ENCODE data around the gene CLECL1.
"Not testable (repeated sequence)": the region's sequence is repeated elsewhere in the genome, so short reads cannot be mapped to it uniquely, and the experiment has no call there.

CLECL1 gene

DNA sequence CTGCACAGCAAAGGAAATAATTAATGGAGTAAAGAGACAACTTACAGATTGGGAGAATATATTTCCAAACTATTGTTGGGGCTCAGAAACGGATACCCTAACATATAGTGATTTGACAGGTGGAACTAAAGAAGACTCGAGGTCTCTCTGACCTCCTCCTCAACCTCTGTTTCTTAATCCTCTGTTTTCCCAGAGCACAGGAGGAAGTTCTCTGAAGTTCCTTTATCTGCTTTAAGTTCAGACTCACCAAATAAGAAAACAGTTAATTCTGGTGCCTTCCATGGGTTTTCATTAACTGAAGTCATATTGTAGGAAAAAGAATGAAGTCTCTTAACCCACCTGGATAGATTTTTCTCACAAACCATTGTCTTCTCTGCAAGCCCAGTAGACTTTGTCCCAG is 34.2 kb downstream of the CLECL1 start:
- Histone ChIP-seq H2BK120ac (ENCODE audit: insufficient read depth, low read length, poor library complexity) (no peak overlapping the region), H3K23ac (ENCODE audit: low read length) (no peak overlapping the region), H3K9me3 (ENCODE audit: insufficient read depth, low read depth, low read length) (peaks cover 8% of the 10 kb centered on the region), H3K27ac (ENCODE audit: low read depth, low read length) (no peak overlapping the region), H3K36me3 (ENCODE audit: control insufficient read depth in 1 of 2, insufficient read depth in 2 of 2, low read length in 2 of 2) (peaks cover under 1 to 4% of the 10 kb centered on the region in 2 experiments), H3K4me3 (ENCODE audit: low read depth, low read length) (no peak overlapping the region), H2BK12ac (ENCODE audit: low read length) (no peak overlapping the region), H3K4ac (ENCODE audit: low read depth, low read length) (no peak overlapping the region), H4K8ac (ENCODE audit: low read depth, low read length) (no peak overlapping the region), H3K18ac (ENCODE audit: low read length) (no peak overlapping the region), H3K79me1 (ENCODE audit: low read length) (no peaks in the 10 kb centered on the region), H3K27me3 (ENCODE audit: insufficient read depth, low read length) (no peaks in the 10 kb centered on the region), H2AK5ac (ENCODE audit: low read length) (no peak overlapping the region), H3K14ac (ENCODE audit: low read length) (no peak overlapping the region), H3K9ac (ENCODE audit: low read length) (no peak overlapping the region), H3K79me2 (ENCODE audit: control insufficient read depth, insufficient read depth, low read length, poor library complexity) (no peaks in the 10 kb centered on the region), H2AFZ (ENCODE audit: insufficient read depth, low read length, poor library complexity) (no peak overlapping the region), H4K12ac (ENCODE audit: low read depth, low read length) (no peak overlapping the region), H4K91ac (ENCODE audit: low read depth, low read length) (no peak overlapping the region), H3K4me2 (ENCODE audit: low read length) (no peak overlapping the region), H3K4me1 (ENCODE audit: control insufficient read depth in 1 of 2, insufficient read depth in 2 of 2, low read length in 2 of 2) (no peaks in the 10 kb centered on the region), H2BK5ac (ENCODE audit: low read depth, low read length, poor library complexity) (no peak overlapping the region)
- no CpG with 5 or more reads among the region's 2 CpGs for WGBS (ENCODE audit: extremely low coverage, insufficient coverage, insufficient read length)
- no peak for DNase-seq

DNA sequence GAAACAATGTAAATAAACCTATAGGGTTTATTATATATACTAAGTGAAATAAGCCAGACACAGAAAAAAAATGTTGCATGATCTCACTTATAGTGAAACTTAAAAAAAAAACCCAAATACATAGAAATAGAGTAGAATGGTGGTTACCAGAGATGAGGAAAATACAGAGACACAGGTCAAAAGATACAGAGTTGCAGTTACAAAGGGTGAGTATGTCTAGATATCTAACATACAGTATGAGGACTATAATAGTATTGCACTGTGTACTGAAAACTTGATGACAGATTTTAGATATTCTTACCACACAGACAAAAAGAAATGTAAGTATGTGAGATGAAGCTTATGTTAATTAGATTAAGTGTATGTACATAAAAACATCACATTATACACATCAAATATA is 35.3 kb downstream of the CLECL1 start:
- H3K23ac ChIP-seq (ENCODE audit: low read length) = no peak overlapping the region

DNA sequence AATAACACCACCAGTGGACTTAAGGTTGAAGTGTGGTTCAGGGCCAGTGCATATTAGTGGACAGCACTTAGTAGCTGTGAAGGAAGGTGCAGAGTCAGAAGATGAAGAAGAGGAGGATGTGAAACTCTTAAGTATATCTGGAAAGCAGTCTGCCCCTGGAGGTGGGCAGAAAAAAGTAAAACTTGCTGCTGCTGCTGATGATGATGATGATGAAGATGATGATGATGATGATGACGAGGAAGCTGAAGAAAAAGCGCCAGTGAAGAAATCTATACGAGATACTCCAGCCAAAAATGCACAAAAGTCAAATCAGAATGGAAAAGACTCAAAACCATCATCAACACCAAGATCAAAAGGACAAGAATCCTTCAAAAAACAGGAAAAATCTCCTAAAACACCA is 37.2 kb downstream of the CLECL1 start:
- H3K79me2 ChIP-seq (ENCODE audit: control insufficient read depth, insufficient read depth, low read length, poor library complexity); H3K79me1 ChIP-seq (ENCODE audit: low read length); H4K91ac ChIP-seq (ENCODE audit: low read depth, low read length); H2BK120ac ChIP-seq (ENCODE audit: insufficient read depth, low read length, poor library complexity); H3K27me3 ChIP-seq (ENCODE audit: insufficient read depth, low read length); H3K4ac ChIP-seq (ENCODE audit: low read depth, low read length); H3K18ac ChIP-seq (ENCODE audit: low read length); H3K9me3 ChIP-seq (ENCODE audit: insufficient read depth, low read depth, low read length); H3K14ac ChIP-seq (ENCODE audit: low read length); H3K9ac ChIP-seq (ENCODE audit: low read length); DNase-seq; H2AFZ ChIP-seq (ENCODE audit: insufficient read depth, low read length, poor library complexity); H3K4me3 ChIP-seq (ENCODE audit: low read depth, low read length); H3K27ac ChIP-seq (ENCODE audit: low read depth, low read length); H4K8ac ChIP-seq (ENCODE audit: low read depth, low read length); H3K23ac ChIP-seq (ENCODE audit: low read length); H3K4me1 ChIP-seq (ENCODE audit: control insufficient read depth in 1 of 2, insufficient read depth in 2 of 2, low read length in 2 of 2); H3K4me2 ChIP-seq (ENCODE audit: low read length); H2BK5ac ChIP-seq (ENCODE audit: low read depth, low read length, poor library complexity); H4K12ac ChIP-seq (ENCODE audit: low read depth, low read length); H2AK5ac ChIP-seq (ENCODE audit: low read length); H3K36me3 ChIP-seq (ENCODE audit: control insufficient read depth in 1 of 2, insufficient read depth in 2 of 2, low read length in 2 of 2); H2BK12ac ChIP-seq (ENCODE audit: low read length): not testable (repeated sequence)
- no CpG with 5 or more reads among the region's 3 CpGs for WGBS (ENCODE audit: extremely low coverage, insufficient coverage, insufficient read length)

More for the DNA sequence above, 35.3 kb downstream of the CLECL1 start:
- Histone ChIP-seq H2AFZ (ENCODE audit: insufficient read depth, low read length, poor library complexity) (no peak overlapping the region), H4K8ac (ENCODE audit: low read depth, low read length) (no peak overlapping the region), H2BK12ac (ENCODE audit: low read length) (no peak overlapping the region), H2BK5ac (ENCODE audit: low read depth, low read length, poor library complexity) (no peak overlapping the region), H3K79me1 (ENCODE audit: low read length) (no peaks in the 10 kb centered on the region), H3K4me2 (ENCODE audit: low read length) (no peak overlapping the region), H3K18ac (ENCODE audit: low read length) (no peak overlapping the region), H3K27ac (ENCODE audit: low read depth, low read length) (no peak overlapping the region), H3K36me3 (ENCODE audit: control insufficient read depth in 1 of 2, insufficient read depth in 2 of 2, low read length in 2 of 2) (peaks cover 2 to 4% of the 10 kb centered on the region in 2 experiments), H3K27me3 (ENCODE audit: insufficient read depth, low read length) (no peaks in the 10 kb centered on the region), H3K14ac (ENCODE audit: low read length) (no peak overlapping the region), H3K4me3 (ENCODE audit: low read depth, low read length) (no peak overlapping the region), H3K9ac (ENCODE audit: low read length) (no peak overlapping the region), H2BK120ac (ENCODE audit: insufficient read depth, low read length, poor library complexity) (no peak overlapping the region), H2AK5ac (ENCODE audit: low read length) (no peak overlapping the region), H3K4ac (ENCODE audit: low read depth, low read length) (no peak overlapping the region), H3K4me1 (ENCODE audit: control insufficient read depth in 1 of 2, insufficient read depth in 2 of 2, low read length in 2 of 2) (no peaks in the 10 kb centered on the region), H4K12ac (ENCODE audit: low read depth, low read length) (no peak overlapping the region), H3K79me2 (ENCODE audit: control insufficient read depth, insufficient read depth, low read length, poor library complexity) (no peaks in the 10 kb centered on the region), H4K91ac (ENCODE audit: low read depth, low read length) (no peak overlapping the region), H3K9me3 (ENCODE audit: insufficient read depth, low read depth, low read length) (peaks cover 8% of the 10 kb centered on the region)
- DNase-seq = no peak

DNA sequence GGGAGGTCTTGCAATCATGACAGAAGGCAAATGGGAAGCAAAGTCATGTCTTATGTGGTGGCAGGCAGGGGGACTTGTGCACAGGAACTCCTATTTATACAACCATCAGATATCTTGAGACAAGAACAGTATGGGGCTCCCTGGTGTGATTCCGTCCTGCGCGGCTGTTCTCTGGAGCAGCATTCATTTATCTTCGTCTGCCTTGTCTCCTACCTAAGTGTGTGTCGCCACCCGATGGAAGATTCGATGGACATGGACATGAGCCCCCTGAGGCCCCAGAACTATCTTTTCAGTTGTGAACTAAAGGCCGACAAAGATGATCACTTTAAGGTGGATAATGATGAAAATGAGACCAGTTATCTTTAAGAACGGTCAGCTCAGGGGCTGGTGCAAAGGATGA is 37.7 kb downstream of the CLECL1 start:
- not testable (repeated sequence) for H3K4me1 ChIP-seq (ENCODE audit: control insufficient read depth in 1 of 2, insufficient read depth in 2 of 2, low read length in 2 of 2); DNase-seq; H3K27ac ChIP-seq (ENCODE audit: low read depth, low read length); H3K23ac ChIP-seq (ENCODE audit: low read length); H2BK120ac ChIP-seq (ENCODE audit: insufficient read depth, low read length, poor library complexity); H2AFZ ChIP-seq (ENCODE audit: insufficient read depth, low read length, poor library complexity); H3K4me3 ChIP-seq (ENCODE audit: low read depth, low read length); H3K18ac ChIP-seq (ENCODE audit: low read length); H3K27me3 ChIP-seq (ENCODE audit: insufficient read depth, low read length); H4K91ac ChIP-seq (ENCODE audit: low read depth, low read length); H2BK5ac ChIP-seq (ENCODE audit: low read depth, low read length, poor library complexity); H3K79me2 ChIP-seq (ENCODE audit: control insufficient read depth, insufficient read depth, low read length, poor library complexity); H4K8ac ChIP-seq (ENCODE audit: low read depth, low read length); H3K9me3 ChIP-seq (ENCODE audit: insufficient read depth, low read depth, low read length); H2AK5ac ChIP-seq (ENCODE audit: low read length); H3K36me3 ChIP-seq (ENCODE audit: control insufficient read depth in 1 of 2, insufficient read depth in 2 of 2, low read length in 2 of 2); H3K9ac ChIP-seq (ENCODE audit: low read length); H3K14ac ChIP-seq (ENCODE audit: low read length); H3K4ac ChIP-seq (ENCODE audit: low read depth, low read length); H3K4me2 ChIP-seq (ENCODE audit: low read length); H4K12ac ChIP-seq (ENCODE audit: low read depth, low read length); H3K79me1 ChIP-seq (ENCODE audit: low read length); H2BK12ac ChIP-seq (ENCODE audit: low read length)
- WGBS (ENCODE audit: extremely low coverage, insufficient coverage, insufficient read length) = no CpG with 5 or more reads among the region's 9 CpGs
